ENCODE data around the gene STEAP1. TPM values are rescaled to one million over a fixed set of nuclear protein-coding genes. Genes with fewer than 3 reads are reported as not detected.
"Not testable (repeated sequence)": the region's sequence is repeated elsewhere in the genome, so short reads cannot be mapped to it uniquely, and the experiment has no call there.

STEAP1 gene
- total RNA-seq, 2 donors from 2014 or later = 0.52 to 0.79 TPM

DNA sequence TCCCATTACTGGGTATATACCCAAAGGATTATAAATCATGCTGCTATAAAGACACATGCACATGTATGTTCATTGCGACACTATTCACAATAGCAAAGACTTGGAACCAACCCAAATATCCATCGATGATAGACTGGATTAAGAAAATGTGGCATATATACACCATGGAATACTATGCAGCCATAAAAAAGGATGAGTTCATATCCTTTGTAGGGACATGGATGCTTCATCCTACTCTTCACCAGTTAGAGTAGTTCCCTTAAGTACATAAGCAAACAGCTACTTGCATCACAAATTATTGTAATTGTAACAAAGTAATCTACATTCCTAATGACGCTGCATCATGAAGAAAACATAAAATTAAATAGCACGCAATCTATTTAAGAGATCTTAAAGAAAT is 32.0 kb downstream of the STEAP1 start:
- not testable (repeated sequence) for H3K9me3 Mint-ChIP-seq; H3K4me3 Mint-ChIP-seq; ATAC-seq (replicated peaks); H3K4me1 Mint-ChIP-seq; H3K27me3 Mint-ChIP-seq; H3K36me3 Mint-ChIP-seq (ENCODE audit: low read depth); H3K27ac Mint-ChIP-seq

DNA sequence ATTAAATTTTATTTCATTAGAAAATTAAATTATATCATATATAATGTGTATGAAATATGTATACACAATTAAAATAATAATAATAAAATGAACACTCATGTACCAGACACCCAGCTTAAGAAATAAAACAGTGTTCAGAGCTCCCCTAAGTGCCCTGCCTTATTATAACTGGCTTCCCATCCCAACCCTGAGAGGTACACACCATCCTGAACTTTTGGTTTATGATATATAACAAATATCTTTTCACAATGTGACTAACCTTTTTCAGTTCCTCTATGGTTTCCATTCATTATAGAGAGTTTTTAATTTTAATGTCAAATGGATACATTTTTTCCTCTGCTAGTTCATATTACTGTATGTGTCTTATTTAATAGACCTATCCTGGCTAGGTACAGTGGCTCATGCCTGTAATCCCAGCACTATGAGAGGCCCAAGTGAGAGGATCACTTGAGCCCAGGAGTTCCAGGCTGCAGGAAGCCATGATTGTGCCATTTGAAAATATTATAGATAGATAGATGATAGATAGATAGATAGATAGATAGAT is 33.3 kb downstream of the STEAP1 start:
- Mint-ChIP-seq H3K36me3 (ENCODE audit: low read depth) (no peaks in the 10 kb centered on the region), H3K27me3 (no peaks in the 10 kb centered on the region), H3K9me3 (peaks cover 3% of the 10 kb centered on the region), H3K4me3 (no peak overlapping the region), H3K27ac (no peak overlapping the region), H3K4me1 (no peaks in the 10 kb centered on the region)
- ATAC-seq (replicated peaks) = no peak

DNA sequence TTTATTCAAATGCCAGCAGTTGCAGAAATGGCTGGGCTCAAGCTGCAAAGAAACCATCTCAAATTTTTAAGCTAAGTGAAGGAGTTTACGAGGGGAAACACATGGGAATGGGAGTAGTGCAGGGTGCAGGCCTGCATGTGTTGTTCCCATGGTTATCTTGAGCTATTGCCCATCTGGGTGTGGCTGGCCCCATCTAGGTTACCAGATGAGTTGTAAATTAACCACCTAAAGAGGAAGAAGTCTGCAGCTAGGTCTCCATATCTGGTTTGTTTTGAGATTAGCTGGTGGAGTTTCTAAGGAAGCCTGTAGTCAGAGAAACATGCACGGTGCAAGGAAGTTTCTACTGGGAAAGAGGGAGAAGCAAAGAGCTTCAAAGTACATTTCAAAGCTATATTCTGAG is 34.0 kb downstream of the STEAP1 start:
- H3K36me3 Mint-ChIP-seq (ENCODE audit: low read depth) = no peaks in the 10 kb centered on the region
- H3K9me3 Mint-ChIP-seq = peaks cover 8% of the 10 kb centered on the region
- no peaks in the 10 kb centered on the region for H3K27me3 Mint-ChIP-seq
- no peaks in the 10 kb centered on the region for H3K4me1 Mint-ChIP-seq
- no peak for ATAC-seq (replicated peaks)
- H3K4me3 Mint-ChIP-seq = no peak overlapping the region
- H3K27ac Mint-ChIP-seq = no peak overlapping the region

DNA sequence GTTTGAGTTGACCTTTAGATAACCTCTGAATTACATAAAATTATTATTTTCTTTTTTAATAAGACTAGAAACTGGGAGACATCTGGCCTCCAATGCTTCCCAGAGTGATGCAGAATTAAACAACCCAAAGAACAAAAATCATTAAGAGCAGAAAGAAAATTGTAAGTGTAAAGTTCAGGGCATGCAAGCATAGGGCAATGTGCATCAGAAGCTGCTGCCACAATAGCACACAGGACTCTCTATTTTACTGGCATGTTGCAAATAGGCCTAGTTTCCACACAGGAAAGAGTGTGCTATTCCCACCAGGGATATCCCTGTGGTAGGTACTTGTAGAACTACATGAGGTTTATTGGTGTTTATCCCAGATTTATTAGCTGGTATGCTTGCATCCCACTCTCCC is 36.7 kb downstream of the STEAP1 start:
- H3K4me1 Mint-ChIP-seq = no peaks in the 10 kb centered on the region
- ATAC-seq (replicated peaks) = no peak
- H3K27ac Mint-ChIP-seq = no peak overlapping the region
- H3K36me3 Mint-ChIP-seq (ENCODE audit: low read depth) = no peaks in the 10 kb centered on the region
- H3K4me3 Mint-ChIP-seq = no peak overlapping the region
- no peaks in the 10 kb centered on the region for H3K27me3 Mint-ChIP-seq
- peaks cover 8% of the 10 kb centered on the region for H3K9me3 Mint-ChIP-seq

DNA sequence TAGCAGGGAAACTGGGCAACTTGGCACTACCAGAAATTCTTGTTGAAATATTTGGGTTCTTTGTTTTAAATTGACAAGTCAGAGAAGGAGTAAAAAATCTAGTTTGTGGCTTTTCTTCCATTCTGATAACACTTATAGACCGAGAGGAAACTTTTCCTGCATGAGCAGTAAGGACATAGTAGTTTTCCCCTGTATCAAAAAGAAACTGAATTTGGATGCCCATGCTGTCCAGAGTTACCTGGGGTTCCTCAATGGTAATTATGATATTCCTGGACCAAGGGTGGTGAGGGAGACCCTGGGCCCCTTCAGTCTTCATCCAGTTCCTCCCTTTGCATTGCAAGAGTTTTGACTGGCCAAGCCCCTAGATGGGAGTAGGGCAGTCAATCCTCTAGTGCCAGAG is 37.4 kb downstream of the STEAP1 start:
- ATAC-seq (replicated peaks) = no peak
- Mint-ChIP-seq H3K27ac (no peak overlapping the region), H3K4me3 (no peak overlapping the region), H3K36me3 (ENCODE audit: low read depth) (no peaks in the 10 kb centered on the region), H3K9me3 (peaks cover 8% of the 10 kb centered on the region), H3K27me3 (peaks cover 3% of the 10 kb centered on the region), H3K4me1 (no peaks in the 10 kb centered on the region)

DNA sequence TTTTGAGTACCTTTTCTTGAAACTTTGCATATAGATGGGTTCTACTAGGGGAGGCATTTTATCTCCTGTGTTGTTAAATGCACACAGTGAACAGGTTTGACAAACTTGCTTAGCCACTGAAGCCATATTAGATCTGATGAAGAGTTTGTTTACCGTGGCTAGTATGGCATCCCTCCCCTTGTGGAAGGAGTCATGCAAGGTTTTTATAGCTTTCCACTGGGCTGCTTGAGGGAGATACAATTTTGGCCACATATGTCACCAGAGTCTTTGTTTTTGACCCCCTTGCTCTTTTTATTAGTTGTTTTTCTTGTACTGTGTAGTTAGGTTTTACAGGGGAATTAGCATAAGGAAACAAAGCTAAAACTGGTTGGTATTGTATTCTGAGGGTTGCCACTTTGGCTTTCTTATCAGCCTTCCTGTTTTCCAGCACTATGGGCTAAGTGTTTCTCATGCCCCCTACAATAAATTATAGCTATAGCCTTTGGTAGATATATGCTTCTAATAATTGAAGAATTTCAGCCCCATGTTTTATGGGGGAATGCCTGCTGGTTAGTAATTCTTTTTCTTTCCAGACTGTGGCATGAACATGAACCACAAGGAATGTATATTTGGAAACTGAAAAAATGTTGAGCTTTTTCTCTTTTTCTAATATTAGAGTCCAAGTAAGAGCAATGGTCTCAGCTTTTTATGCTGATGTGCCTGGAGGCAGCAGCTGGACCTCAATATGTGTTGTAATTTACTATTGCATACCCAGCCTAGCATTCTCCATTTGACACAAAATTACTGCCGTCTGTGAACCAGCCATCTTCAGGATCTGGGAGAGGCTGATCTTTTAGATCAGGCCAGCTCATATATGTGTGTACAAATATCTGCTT is 38.8 kb downstream of the STEAP1 start:
- H3K9me3 Mint-ChIP-seq = peaks cover 8% of the 10 kb centered on the region
- H3K27ac Mint-ChIP-seq = no peak overlapping the region
- no peaks in the 10 kb centered on the region for H3K4me1 Mint-ChIP-seq
- no peak overlapping the region for H3K4me3 Mint-ChIP-seq
- H3K36me3 Mint-ChIP-seq (ENCODE audit: low read depth) = no peaks in the 10 kb centered on the region
- ATAC-seq (replicated peaks) = no peak
- H3K27me3 Mint-ChIP-seq = peaks cover 3% of the 10 kb centered on the region

DNA sequence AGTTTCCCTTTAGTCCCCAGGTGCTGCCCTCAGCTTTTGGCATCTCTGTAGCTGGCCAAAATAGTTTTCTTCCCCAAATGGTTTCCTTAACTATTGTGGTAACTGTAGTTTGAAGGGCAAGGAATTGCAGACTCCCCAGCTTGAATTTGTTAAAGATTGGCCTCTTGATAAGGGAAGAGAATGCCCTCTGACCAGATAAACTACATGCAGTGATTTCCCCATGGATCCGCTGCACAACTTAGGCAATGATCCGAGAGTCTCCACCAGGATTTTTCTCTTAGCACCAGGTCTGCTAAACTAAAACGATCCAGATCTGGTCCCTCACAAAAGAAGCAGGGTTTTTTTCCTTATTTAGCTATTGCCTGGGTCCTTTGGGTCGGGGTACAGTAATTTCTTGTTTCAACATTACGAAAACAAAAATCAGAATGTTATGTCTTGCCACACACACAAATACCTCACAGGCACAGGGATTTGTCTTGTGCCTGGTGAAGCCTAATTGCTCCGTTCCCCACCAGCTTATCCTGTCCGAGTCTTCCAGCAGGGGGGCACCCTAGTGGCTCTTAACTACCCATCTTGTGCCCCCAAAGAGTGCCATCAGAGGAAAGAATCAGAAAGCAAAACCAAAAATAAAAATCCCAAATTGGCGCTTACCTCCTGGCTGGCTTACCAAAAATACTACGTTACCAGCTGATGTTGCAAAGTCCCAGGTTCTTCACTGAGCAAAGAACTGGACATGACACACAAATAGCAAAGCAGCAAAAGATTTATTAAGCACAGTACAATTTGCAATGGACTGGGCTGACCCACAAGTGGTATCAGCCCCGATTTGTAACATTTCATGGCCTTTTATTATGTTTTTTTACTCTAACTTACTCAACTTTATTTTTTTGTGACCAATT is 40.9 kb downstream of the STEAP1 start:
- H3K9me3 Mint-ChIP-seq = peaks cover 8% of the 10 kb centered on the region
- no peak overlapping the region for H3K27ac Mint-ChIP-seq
- ATAC-seq (replicated peaks) = no peak
- no peak overlapping the region for H3K4me3 Mint-ChIP-seq
- H3K36me3 Mint-ChIP-seq (ENCODE audit: low read depth) = no peaks in the 10 kb centered on the region
- no peaks in the 10 kb centered on the region for H3K4me1 Mint-ChIP-seq
- peaks cover 3% of the 10 kb centered on the region for H3K27me3 Mint-ChIP-seq

DNA sequence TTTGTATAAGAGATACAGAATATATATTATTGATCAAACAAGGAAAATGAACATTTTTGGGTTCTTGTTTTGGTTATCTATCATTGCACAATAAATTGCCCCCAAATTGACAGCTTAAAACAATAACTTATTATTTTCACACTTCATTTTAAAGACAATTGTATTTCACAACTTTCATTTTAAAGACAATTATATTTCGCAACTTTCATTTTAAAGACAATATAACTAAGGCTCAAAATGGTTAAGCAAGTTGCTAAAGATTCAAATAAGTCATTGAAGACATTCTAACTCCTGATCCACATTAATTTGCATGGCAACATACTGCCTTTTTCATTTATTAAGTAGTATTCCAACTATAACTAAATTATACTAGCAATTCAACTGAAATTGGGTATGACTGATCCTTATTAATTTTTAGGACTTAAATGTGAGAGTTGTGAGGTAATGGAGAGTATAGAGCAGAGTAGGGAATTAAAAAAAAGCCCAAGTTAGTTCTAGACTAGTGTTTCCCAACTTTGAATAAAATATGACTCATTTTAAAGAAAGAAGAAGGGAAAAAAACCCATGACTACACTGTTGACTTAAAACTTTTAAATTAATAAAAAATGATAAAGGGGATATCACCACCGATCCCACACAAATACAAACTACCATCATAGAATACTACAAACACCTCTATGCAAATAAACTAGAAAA is 47.4 kb downstream of the STEAP1 start:
- Mint-ChIP-seq H3K9me3 (no peaks in the 10 kb centered on the region), H3K27me3 (no peaks in the 10 kb centered on the region), H3K4me3 (no peak overlapping the region), H3K36me3 (ENCODE audit: low read depth) (no peaks in the 10 kb centered on the region), H3K27ac (no peak overlapping the region), H3K4me1 (no peaks in the 10 kb centered on the region)
- ATAC-seq (replicated peaks) = no peak

DNA sequence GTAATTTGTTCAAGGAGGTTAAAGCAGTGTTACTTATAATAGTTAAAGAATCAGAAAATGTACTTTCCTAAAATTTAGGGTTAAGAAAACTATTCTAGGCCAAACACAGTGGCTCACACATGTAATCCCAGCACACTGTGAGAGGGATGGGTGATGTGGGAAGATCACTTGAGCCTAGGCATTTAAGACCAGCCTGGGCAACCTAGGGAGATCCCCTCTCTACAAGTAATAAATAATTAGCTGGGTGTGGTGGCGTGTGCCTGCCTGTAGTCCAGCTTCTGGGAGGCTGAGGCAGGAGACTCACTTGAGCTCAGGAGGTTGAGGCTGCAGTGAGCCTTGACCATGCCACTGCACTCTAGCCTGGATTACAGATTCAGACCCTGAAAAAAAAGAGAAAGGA is 53.7 kb downstream of the STEAP1 start:
- Mint-ChIP-seq H3K27me3 (peaks cover 7% of the 10 kb centered on the region), H3K27ac (no peak overlapping the region), H3K9me3 (no peaks in the 10 kb centered on the region), H3K4me1 (no peaks in the 10 kb centered on the region), H3K4me3 (no peak overlapping the region), H3K36me3 (ENCODE audit: low read depth) (no peaks in the 10 kb centered on the region)
- no peak for ATAC-seq (replicated peaks)

DNA sequence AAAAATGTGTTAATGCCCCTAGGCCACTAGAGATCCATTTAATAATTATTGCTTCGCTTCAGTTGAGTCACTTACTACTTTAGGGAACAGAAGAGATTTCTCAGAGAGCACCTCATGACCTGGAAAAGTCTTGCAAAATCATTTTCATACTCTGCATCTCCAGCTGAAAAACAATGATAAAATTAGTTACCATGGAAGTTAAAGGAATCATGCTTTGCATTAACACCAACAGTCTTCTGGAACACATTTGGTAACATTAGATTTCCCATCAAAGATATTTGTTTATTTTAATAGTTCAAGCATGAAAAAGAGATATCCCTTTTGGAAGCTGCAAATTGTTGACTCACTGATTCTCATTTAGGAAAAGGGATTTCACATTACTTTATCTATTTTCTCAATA is 55.5 kb downstream of the STEAP1 start:
- Mint-ChIP-seq H3K9me3 (no peaks in the 10 kb centered on the region), H3K36me3 (ENCODE audit: low read depth) (no peaks in the 10 kb centered on the region), H3K4me1 (no peaks in the 10 kb centered on the region), H3K27me3 (peaks cover 7% of the 10 kb centered on the region), H3K27ac (no peak overlapping the region), H3K4me3 (no peak overlapping the region)
- ATAC-seq (replicated peaks) = no peak

DNA sequence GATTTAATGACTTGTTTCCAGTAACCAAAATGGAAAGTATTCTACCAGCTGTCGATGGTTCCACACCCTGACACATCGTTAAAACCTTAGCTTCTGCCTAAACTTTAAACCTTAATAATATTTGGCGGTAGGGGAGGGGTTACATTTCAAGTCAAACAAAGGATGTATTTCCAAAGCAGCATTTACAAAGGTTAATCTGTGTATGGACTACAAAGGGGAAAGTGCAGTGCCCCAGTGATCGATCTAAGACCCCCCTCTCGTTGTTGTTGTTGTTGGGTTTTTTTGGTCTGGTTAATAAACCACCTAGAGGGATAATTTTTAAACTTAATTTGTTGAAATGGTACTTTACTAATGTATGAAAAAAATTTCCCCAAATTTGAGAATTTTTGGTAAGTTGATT is 56.2 kb downstream of the STEAP1 start:
- no peaks in the 10 kb centered on the region for H3K4me1 Mint-ChIP-seq
- no peaks in the 10 kb centered on the region for H3K36me3 Mint-ChIP-seq (ENCODE audit: low read depth)
- peaks cover 7% of the 10 kb centered on the region for H3K27me3 Mint-ChIP-seq
- H3K4me3 Mint-ChIP-seq = no peak overlapping the region
- ATAC-seq (replicated peaks) = no peak
- H3K9me3 Mint-ChIP-seq = no peaks in the 10 kb centered on the region
- H3K27ac Mint-ChIP-seq = no peak overlapping the region

DNA sequence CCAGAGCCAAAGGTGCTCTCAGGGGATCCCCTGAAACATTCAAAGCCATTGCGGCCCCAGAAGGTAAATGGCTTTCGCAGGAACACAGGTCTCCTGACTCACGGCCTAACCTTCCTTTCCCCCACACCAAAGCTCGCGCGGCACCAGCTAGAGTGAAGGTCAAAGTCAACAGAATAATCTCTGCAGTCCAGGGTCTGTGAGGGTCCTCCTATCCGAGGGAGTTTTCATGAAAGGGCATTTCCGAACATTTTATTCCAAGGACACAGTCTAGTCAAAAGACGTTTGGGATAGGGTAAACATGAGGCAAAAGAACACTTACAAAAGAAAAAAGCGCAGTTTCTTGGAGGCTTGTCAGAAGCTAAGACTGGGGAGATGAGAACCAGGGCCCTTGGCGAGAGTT is 56.7 kb downstream of the STEAP1 start:
- H3K9me3 Mint-ChIP-seq = no peaks in the 10 kb centered on the region
- no peak for ATAC-seq (replicated peaks)
- no peaks in the 10 kb centered on the region for H3K4me1 Mint-ChIP-seq
- H3K27ac Mint-ChIP-seq = no peak overlapping the region
- H3K27me3 Mint-ChIP-seq = peaks cover 7% of the 10 kb centered on the region
- no peaks in the 10 kb centered on the region for H3K36me3 Mint-ChIP-seq (ENCODE audit: low read depth)
- H3K4me3 Mint-ChIP-seq = peak overlapping the region; percentile 5

DNA sequence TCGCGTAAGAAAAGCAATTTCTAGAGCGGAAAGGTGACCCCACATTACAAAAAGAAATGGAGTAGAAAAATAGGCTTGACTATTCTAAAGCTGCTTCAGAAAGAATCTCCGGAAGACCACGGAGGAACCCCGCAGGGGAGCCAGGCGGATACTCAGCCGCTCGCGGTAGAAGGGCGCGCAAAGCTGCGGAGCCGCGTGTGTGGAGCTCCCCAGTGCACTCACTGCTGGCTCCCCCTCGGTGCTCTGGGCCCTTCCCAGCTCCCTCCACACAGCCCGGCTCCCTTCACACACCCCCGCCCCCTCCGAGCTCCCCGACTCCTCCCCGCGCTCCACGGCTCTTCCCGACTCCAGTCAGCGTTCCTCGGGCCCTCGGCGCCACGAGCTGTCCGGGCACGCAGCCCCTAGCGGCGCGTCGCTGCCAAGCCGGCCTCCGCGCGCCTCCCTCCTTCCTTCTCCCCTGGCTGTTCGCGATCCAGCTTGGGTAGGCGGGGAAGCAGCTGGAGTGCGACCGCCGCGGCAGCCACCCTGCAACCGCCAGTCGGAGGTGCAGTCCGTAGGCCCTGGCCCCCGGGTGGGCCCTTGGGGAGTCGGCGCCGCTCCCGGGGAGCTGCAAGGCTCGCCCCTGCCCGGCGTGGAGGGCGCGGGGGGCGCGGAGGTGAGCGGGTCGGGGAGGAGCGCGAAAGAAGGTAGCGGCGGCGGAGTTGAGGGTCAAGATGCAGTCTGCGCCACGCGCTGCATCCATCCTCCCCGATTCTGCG is 57.3 kb downstream of the STEAP1 start, which contains the start of gene STEAP2:
TSS of gene STEAP2 (plus strand) at position 350 of the 758 bp plus-strand sequence. CDS start 13,343 bp downstream, outside the sequence.
- peak; percentile 50 for ATAC-seq (replicated peaks)
- Mint-ChIP-seq H3K27me3 (peaks cover 7% of the 10 kb centered on the region), H3K4me1 (no peaks in the 10 kb centered on the region), H3K9me3 (no peaks in the 10 kb centered on the region), H3K36me3 (ENCODE audit: low read depth) (no peaks in the 10 kb centered on the region), H3K27ac (no peak within 1 kb of the TSS), H3K4me3 (peak within 1 kb of the TSS; percentile 5)

DNA sequence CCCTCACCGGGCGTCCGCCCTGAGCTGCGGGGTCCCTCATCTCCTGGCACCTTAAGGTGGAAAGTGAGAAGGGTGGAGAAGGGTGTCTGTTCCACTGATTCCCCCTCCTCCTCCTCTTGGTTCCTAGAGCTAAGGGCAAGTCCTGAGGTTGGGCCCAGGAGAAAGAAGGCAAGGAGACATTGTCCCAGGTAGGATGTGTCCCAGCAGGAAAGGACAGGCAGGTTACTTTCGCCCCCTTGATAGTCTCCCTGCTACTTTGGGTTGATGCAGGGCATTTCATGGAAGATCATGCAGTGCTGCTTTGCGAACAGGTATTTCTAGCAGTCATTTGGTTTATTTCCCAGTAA is 57.9 kb downstream of the STEAP1 start:
- Mint-ChIP-seq H3K27ac (no peak overlapping the region), H3K27me3 (peaks cover 7% of the 10 kb centered on the region), H3K9me3 (no peaks in the 10 kb centered on the region), H3K4me3 (no peak overlapping the region), H3K4me1 (no peaks in the 10 kb centered on the region), H3K36me3 (ENCODE audit: low read depth) (no peaks in the 10 kb centered on the region)
- ATAC-seq (replicated peaks) = no peak

Data from activated T-helper 17 cell treated with anti-CD3 and anti-CD28 coated beads, Interleukin-2, amount 50 U/mL, for 72 hours (primary cell).